GM04504 (cell line): ENCODE results near the gene NR6A1.
A peak's percentile ranks its signal among the peaks of the same experiment; 100 is the strongest.

Experiments
- DNase-seq: peaks from one replicate; pipeline ENCODE4 v3.0.0-alpha.2; 2012; ENCODE audit warnings: low read depth

NR6A1 gene

GRCh38 chr9:124795881-124796431 is 24.8 kb upstream of the NR6A1 start:
- no peak for DNase-seq

DNA sequence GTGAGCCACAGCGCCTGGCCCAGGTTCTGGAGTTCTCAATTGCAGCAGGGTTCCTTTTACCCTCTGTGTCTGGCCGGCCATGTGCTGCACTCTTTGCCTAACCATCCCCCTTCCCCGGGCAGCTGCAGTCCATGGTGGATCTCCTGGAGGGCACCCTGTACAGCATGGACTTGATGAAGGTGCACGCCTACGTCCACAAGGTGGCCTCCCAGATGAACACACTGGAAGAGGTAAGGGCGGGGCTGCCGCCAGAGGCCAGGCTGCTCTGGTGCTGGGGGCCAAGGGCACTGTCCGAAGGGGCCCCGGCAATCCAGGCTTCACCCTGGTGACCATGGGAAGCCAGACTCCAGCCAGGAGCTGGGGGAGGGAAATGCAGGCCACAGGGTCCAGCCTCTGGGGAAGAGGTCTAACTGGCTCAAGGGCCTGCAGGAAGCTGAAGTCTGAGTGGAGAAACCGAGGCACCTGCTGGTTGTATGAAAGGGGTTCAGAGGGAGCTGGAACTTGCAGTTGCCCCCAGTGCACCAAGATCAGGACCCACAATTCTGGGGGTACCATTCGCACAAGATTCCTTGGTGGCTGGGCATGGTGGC is 23.9 kb upstream of the NR6A1 start:
- no peak for DNase-seq

GRCh38 chr9:124793015-124793541 is 22.0 kb upstream of the NR6A1 start:
- peak; percentile 57 for DNase-seq

DNA sequence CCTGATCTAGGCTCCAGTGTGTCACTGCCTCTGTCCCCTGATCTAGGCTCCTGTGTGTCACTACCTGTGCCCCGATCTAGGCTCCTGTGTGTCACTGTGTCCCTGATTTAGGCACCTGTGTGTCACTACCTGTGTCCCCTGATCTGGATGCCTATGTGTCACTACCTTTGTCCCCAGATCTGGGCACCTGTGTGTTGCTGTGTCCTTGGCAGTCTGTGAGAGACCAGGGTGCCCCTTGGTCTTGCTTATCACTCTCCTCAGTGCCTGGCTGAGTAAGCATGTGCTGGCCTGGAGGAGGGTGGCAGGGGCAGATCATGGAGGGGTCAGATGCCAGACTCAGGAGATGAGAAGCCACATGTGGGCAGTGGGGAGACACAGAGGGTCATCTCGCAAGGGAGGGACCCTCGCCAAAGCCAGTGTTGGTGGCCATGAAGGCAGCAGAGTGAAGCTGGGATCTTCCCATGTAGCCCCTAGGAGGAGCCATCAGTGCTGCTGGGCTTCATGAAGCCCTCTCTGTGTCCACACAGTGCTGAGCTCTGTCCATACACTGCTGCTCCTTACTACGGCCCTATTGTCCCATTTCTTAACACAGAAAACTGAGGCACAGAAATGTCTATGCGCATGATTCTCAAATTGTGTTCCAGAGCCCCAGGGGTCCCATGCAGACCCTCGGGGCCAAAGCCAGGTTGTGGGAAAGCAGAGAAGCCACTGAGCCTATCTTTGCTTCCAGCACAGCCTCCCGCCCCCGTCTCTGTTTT is 21.3 kb upstream of the NR6A1 start:
- DNase-seq = no peak

- DNase-seq = no peak
Measured at GRCh38 chr9:124790801-124791505, 19.8 kb upstream of the NR6A1 start.

GRCh38 chr9:124790301-124790700 is 19.2 kb upstream of the NR6A1 start:
- no peak for DNase-seq

DNA sequence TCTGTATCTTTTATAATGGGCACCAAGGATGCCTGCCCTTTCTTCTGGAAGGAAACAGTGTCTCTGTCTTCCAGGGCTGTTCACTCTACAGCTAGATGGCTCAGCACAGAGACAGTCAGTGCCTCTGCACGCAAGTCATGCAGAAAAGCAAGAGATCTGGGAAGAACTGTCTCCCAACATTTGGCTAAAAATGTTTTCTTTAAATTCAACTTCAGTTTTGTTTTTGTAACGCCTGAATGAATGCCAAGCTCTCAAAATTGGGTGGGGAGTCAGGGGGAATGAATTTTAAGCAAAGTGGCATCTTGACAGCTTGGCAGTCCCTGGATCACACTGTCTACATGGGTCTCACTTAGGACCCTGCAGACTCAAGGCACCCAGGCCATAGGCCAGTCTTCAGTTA is 18.4 kb upstream of the NR6A1 start:
- DNase-seq = no peak

- no peak for DNase-seq
Measured at GRCh38 chr9:124788542-124789217, 17.6 kb upstream of the NR6A1 start.

- no peak for DNase-seq
Measured at GRCh38 chr9:124786881-124787573, 15.9 kb upstream of the NR6A1 start.

DNA sequence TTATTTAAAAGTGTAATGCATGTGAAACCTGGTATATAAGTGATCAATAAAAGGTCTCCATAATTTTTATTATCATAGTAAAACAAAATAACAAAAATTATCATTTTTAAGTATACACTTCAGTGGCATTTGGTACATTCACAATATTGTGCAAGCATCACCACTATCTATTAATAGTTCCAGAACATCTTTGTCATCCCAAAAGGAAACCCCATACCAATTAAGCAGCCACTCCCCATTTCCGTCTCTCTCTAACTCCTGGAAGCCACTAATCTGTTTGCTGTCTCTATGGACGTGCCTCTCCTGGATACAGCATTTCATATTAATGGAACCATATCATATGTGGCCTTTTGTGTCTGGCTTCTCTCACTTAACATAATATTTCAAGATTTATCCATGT is 13.4 kb upstream of the NR6A1 start:
- DNase-seq = peak; percentile 38

DNA sequence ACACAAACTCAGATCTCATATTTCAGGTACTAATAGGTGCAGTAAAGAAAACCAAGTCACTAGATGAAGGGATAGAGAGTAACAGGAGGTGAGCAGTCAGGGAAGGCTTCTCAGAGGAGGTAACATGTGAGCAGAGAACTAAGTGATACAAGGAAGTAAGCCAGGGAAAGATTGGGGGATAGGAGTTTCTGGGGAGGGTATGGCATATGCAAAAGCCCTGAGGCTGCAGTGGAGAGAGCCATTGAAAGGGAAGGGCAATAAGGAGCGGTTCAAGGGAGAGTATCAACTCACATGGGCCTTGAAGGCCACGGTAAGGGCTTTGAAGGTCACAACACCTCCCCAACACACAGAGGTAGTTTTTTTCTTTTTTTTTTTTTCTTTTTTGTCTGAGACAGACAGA is 12.7 kb upstream of the NR6A1 start:
- no peak for DNase-seq

GRCh38 chr9:124782661-124783574 is 11.8 kb upstream of the NR6A1 start:
- no peak for DNase-seq

GRCh38 chr9:124781967-124782660 is 11.0 kb upstream of the NR6A1 start:
- DNase-seq = no peak

DNA sequence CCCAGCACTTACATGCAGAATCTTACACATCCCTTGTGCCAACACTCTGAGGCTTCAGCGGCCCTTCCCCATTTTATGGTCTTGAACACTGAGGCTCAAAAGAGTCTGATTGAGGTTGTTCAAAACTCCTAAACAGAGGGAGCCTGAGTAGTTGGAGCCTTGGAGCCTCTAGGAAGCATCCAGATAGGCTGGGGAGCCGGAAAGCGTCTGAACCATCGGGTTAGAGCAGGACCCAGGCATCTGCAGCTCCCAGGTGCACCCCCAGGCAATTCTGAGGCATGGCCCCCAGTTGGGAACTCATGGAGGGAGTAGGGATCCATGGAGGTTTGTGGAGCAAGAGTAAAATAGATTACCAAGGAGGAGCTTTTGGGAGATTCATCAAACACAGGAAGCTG is 9.6 kb upstream of the NR6A1 start:
- no peak for DNase-seq

DNA sequence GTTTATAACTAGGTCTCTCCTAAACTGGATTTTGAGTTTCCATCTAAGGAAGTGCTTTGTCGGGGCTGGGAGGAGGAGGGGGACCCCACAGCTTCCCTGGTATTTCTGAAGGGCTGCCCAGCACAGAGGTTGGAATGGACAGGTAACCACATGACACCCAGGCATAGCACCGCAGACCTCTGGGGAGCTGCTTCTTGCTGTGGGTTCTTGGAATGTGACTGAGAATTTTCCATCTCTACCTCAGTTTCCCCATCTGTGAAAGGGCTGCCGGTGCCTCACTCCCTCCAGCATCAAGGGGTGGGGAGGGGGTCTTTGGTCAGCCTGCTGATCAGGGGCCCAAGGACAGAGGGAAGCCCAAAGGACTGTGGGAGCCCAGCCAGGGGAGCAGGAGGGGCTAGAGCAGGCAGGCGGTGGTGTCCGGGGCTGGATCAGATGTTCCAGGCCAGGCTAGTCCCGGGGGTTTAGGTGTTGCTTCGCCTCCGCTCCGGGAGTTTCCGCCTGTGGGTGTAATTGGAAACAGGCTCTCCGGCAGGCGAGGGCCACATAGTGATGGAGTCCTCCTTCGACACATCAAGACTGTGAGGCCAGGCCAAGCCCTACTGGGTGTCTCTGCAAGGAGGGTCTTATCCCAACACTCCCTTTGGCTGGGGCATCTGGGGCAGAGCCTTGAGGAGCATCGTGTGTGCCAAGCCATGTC is 9.1 kb upstream of the NR6A1 start:
- DNase-seq = no peak

- DNase-seq = peak; percentile 40
Measured at GRCh38 chr9:124779368-124780059, 8.4 kb upstream of the NR6A1 start.

DNA sequence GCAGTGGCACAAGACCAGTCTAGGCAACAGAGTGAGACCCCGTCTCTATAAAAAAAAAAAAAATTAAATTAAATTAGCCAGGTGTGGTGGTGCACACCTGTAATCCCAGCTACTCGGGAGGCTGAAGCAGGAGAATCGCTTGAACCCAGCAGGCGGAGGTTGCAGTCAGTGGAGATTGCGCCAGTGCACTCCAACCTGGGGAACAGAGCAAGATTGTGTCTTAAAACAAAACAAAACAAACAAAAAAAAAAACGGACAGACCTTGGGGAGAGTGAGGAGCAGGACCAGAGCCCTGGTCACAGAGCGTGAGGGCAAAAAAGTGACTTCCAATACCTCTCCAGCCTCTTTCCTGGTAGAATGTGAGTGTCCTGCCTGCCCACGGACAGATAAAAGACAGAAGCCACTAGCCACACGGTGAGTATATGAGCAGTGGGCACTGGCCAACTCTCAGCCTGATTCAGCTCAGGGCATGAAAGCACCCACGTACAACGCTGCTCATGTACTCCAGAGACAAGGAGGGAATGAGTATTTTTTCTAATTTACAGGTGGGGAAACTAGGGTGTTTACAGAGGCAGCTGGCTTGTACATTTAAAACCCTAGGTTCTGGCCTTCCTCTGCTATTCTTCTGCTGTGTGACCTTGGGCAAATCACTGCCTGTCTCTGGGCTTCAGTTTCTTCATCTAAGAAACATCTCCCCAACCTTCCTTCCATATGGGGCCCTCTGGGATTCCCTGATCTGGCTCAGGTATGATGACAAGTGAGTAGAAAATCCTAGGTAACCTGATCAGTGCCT is 7.7 kb upstream of the NR6A1 start:
- no peak for DNase-seq
